ENCODE results near the gene CIBAR2. TPM values are rescaled to one million over a fixed set of nuclear protein-coding genes. Genes with fewer than 3 reads are reported as not detected.

The CIBAR2 gene
- total and polyA plus RNA-seq, 2 experiments from 2014 or later, result not detected

DNA sequence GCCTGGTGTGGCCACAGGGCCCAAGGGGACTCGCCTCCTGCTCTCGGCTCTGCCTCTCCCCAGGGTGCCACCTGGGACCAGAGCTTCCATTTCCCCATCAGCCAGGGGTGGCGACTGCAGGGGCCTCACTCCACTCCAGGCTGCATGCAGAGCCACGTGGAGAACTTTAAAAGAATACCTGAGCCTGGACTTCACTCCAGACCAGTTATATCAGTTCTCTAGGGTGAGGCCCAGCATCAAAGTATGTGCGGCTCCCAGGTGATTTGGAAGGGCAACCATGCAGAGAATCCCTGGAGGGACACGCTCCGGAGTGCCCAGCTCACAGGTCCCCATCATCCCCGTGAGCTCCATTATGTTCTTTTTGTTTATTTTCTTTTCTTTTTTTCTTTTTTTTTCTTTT, 44.8 kb downstream of the CIBAR2 start (continued):
- TF ChIP-seq, protein P1, sequence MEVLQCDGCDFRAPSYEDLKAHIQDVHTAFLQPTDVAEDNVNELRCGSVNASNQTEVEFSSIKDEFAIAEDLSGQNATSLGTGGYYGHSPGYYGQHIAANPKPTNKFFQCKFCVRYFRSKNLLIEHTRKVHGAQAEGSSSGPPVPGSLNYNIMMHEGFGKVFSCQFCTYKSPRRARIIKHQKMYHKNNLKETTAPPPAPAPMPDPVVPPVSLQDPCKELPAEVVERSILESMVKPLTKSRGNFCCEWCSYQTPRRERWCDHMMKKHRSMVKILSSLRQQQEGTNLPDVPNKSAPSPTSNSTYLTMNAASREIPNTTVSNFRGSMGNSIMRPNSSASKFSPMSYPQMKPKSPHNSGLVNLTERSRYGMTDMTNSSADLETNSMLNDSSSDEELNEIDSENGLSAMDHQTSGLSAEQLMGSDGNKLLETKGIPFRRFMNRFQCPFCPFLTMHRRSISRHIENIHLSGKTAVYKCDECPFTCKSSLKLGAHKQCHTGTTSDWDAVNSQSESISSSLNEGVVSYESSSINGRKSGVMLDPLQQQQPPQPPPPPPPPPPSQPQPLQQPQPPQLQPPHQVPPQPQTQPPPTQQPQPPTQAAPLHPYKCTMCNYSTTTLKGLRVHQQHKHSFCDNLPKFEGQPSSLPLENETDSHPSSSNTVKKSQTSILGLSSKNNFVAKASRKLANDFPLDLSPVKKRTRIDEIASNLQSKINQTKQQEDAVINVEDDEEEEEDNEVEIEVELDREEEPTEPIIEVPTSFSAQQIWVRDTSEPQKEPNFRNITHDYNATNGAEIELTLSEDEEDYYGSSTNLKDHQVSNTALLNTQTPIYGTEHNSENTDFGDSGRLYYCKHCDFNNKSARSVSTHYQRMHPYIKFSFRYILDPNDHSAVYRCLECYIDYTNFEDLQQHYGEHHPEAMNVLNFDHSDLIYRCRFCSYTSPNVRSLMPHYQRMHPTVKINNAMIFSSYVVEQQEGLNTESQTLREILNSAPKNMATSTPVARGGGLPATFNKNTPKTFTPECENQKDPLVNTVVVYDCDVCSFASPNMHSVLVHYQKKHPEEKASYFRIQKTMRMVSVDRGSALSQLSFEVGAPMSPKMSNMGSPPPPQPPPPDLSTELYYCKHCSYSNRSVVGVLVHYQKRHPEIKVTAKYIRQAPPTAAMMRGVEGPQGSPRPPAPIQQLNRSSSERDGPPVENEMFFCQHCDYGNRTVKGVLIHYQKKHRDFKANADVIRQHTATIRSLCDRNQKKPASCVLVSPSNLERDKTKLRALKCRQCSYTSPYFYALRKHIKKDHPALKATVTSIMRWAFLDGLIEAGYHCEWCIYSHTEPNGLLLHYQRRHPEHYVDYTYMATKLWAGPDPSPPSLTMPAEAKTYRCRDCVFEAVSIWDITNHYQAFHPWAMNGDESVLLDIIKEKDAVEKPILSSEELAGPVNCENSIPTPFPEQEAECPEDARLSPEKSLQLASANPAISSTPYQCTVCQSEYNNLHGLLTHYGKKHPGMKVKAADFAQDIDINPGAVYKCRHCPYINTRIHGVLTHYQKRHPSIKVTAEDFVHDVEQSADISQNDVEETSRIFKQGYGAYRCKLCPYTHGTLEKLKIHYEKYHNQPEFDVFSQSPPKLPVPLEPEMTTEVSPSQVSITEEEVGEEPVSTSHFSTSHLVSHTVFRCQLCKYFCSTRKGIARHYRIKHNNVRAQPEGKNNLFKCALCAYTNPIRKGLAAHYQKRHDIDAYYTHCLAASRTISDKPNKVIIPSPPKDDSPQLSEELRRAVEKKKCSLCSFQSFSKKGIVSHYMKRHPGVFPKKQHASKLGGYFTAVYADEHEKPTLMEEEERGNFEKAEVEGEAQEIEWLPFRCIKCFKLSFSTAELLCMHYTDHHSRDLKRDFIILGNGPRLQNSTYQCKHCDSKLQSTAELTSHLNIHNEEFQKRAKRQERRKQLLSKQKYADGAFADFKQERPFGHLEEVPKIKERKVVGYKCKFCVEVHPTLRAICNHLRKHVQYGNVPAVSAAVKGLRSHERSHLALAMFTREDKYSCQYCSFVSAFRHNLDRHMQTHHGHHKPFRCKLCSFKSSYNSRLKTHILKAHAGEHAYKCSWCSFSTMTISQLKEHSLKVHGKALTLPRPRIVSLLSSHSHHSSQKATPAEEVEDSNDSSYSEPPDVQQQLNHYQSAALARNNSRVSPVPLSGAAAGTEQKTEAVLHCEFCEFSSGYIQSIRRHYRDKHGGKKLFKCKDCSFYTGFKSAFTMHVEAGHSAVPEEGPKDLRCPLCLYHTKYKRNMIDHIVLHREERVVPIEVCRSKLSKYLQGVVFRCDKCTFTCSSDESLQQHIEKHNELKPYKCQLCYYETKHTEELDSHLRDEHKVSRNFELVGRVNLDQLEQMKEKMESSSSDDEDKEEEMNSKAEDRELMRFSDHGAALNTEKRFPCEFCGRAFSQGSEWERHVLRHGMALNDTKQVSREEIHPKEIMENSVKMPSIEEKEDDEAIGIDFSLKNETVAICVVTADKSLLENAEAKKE (CRISPR knock-in tag; IDR thresholded peaks at IDR 0.05), result no peak

DNA sequence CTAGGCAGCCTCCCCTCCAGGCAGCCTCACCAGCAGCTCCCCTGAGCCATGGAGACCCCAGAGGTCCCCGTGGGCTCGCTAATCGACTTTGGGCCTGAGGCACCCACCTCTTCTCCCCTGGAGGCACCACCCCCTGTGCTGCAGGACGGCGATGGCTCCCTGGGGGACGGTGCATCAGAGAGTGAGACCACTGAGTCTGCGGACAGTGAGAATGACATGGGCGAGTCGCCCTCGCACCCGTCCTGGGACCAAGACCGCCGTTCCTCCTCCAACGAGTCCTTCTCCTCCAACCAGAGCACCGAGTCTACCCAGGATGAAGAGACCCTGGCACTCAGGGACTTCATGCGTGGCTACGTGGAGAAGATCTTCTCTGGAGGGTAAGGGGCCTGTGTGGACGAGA, 45.2 kb downstream of the CIBAR2 start:
- TF ChIP-seq NANOG (IDR thresholded peaks at IDR 0.05; ENCODE audit: borderline replicate concordance) (no peak), ZNF331 (CRISPR knock-in tag; IDR thresholded peaks at IDR 0.05; ENCODE audit: low read depth) (no peak), EZH2phosphoT487 (IDR thresholded peaks at IDR 0.05; ENCODE audit: unreplicated experiment) (no peak), POLR2AphosphoS5 (IDR thresholded peaks at IDR 0.05; ENCODE audit: low read depth) (no peak), JUNB (IDR thresholded peaks at IDR 0.05; ENCODE audit: unreplicated experiment) (no peak)
- TF ChIP-seq, protein P1 (CRISPR knock-in tag; IDR thresholded peaks at IDR 0.05), result no peak
- peaks cover 23% of the 10 kb centered on the region for H3K4me1 Mint-ChIP-seq
- H3K36me3 Mint-ChIP-seq (ENCODE audit: low read depth), result no peaks in the 10 kb centered on the region
- H3K4me3 Mint-ChIP-seq, result no peak overlapping the region
- DNase-seq (ENCODE audit: low spot score) (no peak), ATAC-seq (no peak)
- H3K27ac Mint-ChIP-seq, result no peak overlapping the region
- H3K4me3 ChIP-seq, result no peak overlapping the region
- H3K79me2 ChIP-seq (replicated peaks; ENCODE audit: insufficient read depth), result no peaks in the 10 kb centered on the region
- peaks cover 12% of the 10 kb centered on the region for H3K4me1 ChIP-seq (ENCODE audit: insufficient read depth)
- H2AFZ ChIP-seq, result no peak overlapping the region
- H3K9me3 Mint-ChIP-seq, result no peaks in the 10 kb centered on the region
- no peaks in the 10 kb centered on the region for H3K36me3 ChIP-seq (ENCODE audit: insufficient read depth)
- peaks cover 15% of the 10 kb centered on the region for H3K27me3 Mint-ChIP-seq (ENCODE audit: insufficient read depth, low read depth, poor library complexity)
- no peaks in the 10 kb centered on the region for H3K9me2 ChIP-seq (ENCODE audit: insufficient read depth)
- no peak overlapping the region for H3K4me2 ChIP-seq
- H3K27ac ChIP-seq (ENCODE audit: low read depth), result no peak overlapping the region
- H3F3A ChIP-seq (replicated peaks; ENCODE audit: low read depth), result 0 out of 2 replicates have a peak, but pooled peaks cover 5% of the 10 kb centered on the region
- H3K27me3 ChIP-seq (ENCODE audit: insufficient read depth), result no peaks in the 10 kb centered on the region
- H4K20me1 ChIP-seq (replicated peaks; ENCODE audit: insufficient read depth), result no peaks in the 10 kb centered on the region
